SH-SY5Y (cell line): ENCODE data around the gene TP53I11.
A peak's percentile ranks its signal among the peaks of the same experiment; 100 is the strongest.

Experiments used
- GATA2 ChIP-seq: IDR thresholded peaks from 2 replicates; pipeline ENCODE4 v1.6.1; 2011; ENCODE audit warnings: mild to moderate bottlenecking, low read depth, low read length
- GATA3 ChIP-seq: IDR thresholded peaks from 2 replicates; pipeline ENCODE4 v1.6.1; 2011; ENCODE audit warnings: low read depth, mild to moderate bottlenecking, low read length, moderate library complexity

Gene TP53I11, protein sequence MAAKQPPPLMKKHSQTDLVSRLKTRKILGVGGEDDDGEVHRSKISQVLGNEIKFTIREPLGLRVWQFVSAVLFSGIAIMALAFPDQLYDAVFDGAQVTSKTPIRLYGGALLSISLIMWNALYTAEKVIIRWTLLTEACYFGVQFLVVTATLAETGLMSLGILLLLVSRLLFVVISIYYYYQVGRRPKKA

GRCh38 chr11:44950625-44951476 is at the start of gene TP53I11:
Gene TP53I11, minus strand, starts transcription at chr11:44950883. Its CDS starts 12,548 bp downstream, at chr11:44938335.
- TF ChIP-seq GATA2 (no peak), GATA3 (no peak)

DNA sequence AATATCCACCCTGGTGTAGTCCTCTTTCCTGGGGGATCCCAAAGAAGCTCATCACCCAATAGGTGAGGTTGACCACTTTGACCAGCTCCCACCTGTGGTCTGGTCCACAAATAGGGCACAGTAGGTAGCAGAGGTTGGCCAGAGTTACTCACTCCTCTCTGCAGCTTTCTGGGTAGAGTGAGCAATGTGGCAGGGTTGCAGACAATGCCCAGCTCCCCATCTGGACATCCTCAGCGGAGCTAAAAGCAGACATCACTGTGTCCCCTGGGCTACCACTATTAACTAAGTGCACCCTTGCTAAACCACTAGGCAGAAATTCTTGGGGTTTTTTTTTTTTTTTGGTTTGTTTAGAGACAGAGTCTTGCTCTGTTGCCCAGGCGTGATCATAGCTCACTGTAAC is 48.4 kb upstream of the TP53I11 start:
- no peak for TF ChIP-seq GATA3
- no peak for TF ChIP-seq GATA2

- no peak for TF ChIP-seq GATA3
- TF ChIP-seq GATA2: no peak
These were observed 47.4 kb upstream of the TP53I11 start for GRCh38 chr11:44998051-44998450.

- TF ChIP-seq GATA3 (no peak), GATA2 (no peak)
These were observed 46.9 kb upstream of the TP53I11 start for GRCh38 chr11:44997566-44997965.

- no peak for TF ChIP-seq GATA2
- TF ChIP-seq GATA3: no peak
These were observed 44.1 kb upstream of the TP53I11 start for GRCh38 chr11:44994753-44995152.

GRCh38 chr11:44993971-44994704 is 43.5 kb upstream of the TP53I11 start:
- TF ChIP-seq GATA2: no peak
- no peak for TF ChIP-seq GATA3

GRCh38 chr11:44992774-44993173 is 42.1 kb upstream of the TP53I11 start:
- TF ChIP-seq GATA3: no peak
- TF ChIP-seq GATA2: peak; percentile 28; the same call in 1 of the 2 replicates

DNA sequence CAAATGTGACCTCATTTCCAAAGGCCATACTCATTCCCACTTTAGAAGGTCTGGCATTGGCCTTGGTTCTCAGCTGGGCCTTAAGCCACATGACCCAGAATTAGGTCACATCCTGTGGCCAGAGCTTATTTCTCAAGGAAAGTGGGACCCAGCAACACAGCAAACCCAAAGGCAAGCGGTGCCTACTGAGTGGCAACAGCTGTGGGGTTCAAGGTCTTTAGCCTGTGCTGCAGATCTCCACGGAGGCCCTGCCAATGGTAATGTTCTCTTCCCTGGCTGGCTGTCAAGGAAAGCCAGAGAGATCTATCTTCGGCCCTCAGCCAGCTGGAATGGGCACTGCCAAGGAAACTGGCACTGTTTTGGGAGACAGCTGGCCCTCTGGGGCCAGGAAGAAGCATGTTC is 41.5 kb upstream of the TP53I11 start:
- TF ChIP-seq GATA3: no peak
- TF ChIP-seq GATA2: no peak

DNA sequence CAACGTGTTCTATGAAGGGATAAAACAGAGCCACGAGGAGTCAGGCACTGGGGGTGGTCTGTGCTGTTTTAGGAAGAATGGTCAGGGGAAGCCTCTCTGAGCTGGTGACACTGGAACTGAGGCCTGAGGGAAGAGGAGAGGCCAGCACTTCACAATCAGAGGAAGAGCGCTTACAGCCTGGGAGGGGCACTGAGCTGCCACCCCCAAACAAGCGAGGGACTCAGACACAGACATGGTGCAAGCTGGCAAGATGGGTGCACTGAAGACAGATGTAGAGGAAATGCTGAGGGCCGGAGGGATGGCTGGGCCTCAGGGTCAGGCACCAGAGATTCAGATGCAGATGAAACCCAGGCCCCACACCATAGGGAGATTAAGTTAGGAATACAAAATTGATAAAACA is 40.0 kb upstream of the TP53I11 start:
- peak; percentile 37 for TF ChIP-seq GATA2
- no peak for TF ChIP-seq GATA3

GRCh38 chr11:44989831-44990566 is 39.3 kb upstream of the TP53I11 start:
- TF ChIP-seq GATA2 (no peak), GATA3 (no peak)

DNA sequence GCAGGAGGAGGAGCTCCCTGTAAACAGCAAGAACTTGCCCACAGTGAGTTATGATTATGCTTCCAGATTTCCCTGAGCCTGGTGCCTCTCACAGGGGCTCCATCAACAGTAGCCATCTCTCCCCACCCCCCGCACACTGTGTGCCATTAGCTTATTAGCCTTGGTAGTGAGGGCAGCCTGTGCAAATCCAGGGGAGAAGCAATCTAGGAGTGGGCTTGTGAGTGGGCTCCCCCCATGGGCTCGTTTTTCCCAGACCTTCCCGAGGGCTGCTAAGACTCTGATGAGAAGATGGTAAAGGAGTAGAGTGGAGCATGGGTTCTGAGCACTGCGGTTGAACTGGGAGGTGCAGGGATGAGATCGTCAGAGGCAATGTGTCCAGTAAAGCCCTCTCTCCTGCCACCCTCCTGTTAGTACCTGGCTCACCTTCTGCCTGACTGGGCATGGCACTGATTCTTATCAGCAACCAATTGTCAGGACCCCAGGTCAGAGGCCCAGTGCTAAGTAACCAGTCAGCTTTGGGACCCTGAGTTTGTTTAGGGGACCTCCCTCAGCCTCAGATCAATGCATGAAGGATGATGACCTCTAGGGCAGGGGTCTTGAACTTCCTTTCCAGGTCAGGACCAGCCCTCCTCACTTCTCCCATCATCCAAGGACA is 38.4 kb upstream of the TP53I11 start:
- TF ChIP-seq GATA3: no peak
- peak; percentile 50 for TF ChIP-seq GATA2

DNA sequence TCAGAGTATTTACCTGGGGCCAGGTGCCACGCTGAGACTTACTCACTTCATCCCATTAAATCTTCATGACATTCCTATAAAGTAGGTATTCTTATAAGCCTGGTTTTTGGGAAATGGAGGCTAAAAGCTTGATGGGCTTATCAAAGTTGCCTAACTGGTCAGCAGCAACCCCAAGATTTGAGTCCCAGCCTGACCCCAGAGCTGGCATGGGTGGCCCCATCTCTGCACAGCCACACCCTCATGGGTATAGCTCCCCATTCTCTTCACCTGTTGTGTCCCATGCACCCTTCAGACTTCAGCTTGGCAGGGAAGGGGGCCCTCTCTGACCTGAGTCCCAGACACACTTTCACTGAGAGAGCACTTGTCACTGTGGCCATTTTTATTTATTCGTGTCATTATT is 37.4 kb upstream of the TP53I11 start:
- no peak for TF ChIP-seq GATA2

DNA sequence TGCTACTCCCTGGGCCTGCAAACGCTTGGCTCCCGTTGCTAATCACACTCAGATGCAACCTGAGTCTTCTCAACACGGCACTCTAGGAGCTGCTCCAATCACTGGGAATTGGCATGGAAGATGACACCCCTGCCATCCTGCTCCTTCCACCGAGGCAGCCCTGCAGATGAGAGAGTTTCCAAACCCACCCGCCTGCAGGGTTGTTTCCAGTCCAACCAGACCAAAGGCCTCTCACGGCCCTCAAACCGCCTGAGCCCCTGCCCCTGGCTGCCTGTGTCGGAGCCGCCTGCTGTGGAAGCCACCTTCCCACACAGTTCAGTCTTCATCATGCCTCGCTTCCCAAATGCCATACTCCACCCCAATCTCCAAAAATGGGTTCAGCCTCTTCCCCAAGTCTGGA is 36.8 kb upstream of the TP53I11 start:
- no peak for TF ChIP-seq GATA2
- no peak for TF ChIP-seq GATA3

DNA sequence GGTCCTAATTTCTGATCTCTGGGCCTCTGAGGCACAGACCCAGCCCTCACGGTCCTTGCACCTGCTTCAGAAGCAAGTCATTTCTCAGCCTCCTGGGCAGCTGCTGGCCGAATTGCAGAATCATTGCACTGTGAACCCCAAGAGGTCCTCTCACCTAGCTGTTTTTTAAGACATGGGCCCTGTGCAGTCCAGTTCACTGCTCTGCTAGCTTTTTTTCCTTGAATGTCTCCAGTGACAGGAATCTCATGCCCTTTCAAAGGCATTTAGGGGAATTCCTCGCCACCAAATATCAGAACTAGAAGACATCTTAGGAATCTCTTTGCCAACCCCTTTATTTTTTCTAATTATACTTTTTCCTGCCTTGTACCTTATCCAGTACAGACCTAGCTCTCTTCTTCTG is 35.6 kb upstream of the TP53I11 start:
- TF ChIP-seq GATA2: no peak
- no peak for TF ChIP-seq GATA3
